Bone marrow (tissue), 2 donors: ENCODE results near the gene NSFL1C.

Experiments
- DNase-seq, 2 donors: peaks; one replicate each; lab custom pipeline; 2025; lab: John Stamatoyannopoulos, UW

NSFL1C gene

DNA sequence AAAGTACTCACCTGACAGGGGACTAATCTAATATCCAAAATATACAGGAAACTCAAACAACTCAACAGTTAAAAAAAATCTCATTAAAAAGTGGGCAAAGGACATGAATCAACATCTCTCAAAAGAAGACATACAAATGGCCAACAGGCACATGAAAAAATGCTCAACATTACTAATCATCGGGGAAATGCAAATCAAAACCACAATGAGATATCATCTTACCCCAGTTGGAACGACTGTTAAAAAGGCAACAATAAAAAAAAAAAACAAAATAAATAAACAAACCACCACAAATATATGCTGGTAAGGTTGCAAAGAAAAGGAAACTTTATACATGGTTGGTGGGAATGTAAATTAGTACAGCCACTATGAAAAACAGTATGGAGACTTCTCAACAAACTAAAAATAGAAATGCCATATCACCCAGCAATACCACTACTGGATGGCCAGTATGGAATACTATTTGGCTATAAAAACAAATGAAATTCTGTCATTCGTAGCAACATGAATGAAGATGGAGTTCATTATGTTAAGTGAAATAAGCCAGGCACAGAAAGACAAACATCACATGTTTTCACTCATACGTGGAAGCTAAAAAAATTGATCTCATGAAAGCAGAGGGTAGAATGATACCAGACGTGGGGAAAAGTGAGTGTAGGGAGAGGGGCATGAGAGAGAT, 17.9 kb upstream of the NSFL1C start:
- no peak for DNase-seq

GRCh38 chr20:1479831-1480595, 13.4 kb upstream of the NSFL1C start:
- DNase-seq = no peak

GRCh38 chr20:1478566-1478965, 11.9 kb upstream of the NSFL1C start:
- DNase-seq = no peak

DNA sequence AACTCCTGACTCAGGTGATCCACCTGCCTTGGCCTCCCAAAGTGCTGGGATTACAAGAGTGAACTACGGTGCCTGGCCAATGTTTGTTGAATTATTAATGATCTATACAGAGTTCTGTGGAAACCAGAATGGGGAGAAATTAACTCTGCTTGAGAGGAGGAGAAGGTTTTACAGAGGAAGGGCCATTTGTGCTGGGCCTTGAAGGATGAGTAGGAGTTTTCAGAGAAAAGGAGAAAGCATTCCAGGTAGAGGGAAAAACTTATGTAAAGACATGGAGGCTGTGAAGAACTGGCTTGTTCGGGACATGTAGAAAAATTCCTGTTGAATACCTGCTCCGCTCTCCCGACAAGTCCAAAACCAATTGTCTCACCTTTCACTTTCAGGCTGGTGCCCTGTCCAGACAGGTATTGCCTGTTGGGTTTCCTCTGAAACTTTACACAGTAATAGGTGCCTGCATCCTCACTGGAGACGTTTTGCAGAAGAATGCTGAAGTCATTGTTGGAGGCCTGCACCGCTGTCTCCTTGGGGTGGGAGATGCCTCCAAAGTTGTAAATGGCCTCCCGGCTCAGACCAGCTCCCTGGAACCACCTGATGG, 11.3 kb upstream of the NSFL1C start:
- DNase-seq = no peak

GRCh38 chr20:1474817-1475603, 8.4 kb upstream of the NSFL1C start:
- no peak for DNase-seq

DNA sequence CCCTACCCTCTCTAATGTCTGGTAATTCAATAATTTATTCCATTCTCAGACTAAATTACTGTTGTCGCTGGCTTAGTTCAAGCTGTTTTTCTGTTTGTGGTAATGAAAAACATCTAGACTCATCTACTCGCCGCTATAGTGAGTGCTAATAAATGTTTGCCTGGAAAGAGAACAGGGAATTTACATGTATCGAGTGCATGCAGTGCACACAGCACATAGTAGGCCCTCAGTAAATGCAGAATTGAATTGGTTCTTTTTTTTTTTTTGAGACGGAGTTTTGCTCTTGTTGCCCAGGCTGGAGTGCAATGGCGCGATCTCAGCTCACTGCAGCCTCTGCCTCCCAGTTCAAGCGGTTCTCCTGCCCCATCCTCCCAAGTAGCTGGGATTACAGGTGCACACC, 7.7 kb upstream of the NSFL1C start:
- DNase-seq = no peak

GRCh38 chr20:1473246-1474220, 6.9 kb upstream of the NSFL1C start:
- DNase-seq = no peak

DNA sequence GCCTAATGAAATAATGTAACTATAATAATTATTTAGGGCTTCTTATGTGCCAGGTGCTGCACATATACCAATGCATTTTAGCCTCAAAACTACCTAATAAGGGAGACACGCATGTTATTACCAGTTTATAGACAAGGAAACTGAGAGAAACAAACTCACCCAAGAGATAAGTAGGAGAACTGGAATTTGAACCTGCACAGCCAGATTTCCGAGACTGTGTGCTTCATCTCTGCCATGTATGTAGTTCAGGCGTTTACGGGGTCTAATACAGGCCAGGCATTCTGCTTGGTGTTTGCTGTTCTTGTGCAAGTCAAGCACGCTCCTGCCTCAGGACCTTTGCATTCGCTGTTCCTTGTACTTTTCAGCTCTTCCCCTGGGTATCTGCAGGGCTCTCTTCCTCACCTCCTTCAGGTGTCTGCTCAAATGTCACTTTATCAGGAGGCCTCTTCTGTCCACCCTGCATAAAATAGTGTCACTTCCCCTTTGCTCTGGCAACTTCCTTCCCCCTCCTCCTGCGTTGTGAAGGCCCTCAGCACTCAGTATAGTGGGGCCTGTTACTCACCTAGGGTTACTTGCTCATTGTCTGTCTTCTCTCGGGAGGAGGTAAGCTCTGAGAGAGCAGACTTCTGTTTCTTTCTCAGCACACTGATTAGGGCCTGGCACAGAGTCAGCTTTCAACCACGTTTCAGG, 6.1 kb upstream of the NSFL1C start:
- peak in 1 of 2 donors; percentile 65 for DNase-seq

- DNase-seq = no peak
Measured at GRCh38 chr20:1471242-1471641, 4.6 kb upstream of the NSFL1C start.

DNA sequence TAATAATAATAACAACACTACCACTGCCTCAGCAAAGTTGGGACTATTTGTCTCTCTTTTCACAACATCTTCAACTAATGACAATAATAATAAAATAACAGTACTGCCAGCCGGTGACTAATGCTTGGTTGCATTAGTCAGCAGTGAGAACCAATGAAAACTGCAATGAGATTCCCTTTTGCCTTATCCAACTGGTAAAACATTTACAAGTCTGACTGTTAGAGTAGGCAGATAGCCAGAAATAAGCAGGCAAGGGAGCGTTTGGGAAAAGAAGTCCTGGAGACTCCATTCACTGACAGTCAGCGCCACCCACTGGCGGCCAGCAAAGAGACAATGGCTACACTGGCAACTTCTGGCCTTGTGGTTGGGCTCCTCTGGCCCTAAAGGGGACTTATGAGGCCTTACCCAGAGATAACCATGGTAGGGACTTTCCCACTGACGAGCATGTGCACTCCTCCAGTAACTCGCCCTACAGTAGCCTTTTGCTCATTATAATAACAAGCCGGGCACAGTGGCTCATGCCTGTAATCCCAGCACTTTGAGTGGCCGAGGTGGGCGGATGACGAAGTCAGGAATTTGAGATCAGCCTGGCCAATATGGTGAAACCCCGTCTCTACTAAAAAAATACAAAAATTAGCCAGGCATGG, 3.4 kb upstream of the NSFL1C start:
- DNase-seq = no peak

DNA sequence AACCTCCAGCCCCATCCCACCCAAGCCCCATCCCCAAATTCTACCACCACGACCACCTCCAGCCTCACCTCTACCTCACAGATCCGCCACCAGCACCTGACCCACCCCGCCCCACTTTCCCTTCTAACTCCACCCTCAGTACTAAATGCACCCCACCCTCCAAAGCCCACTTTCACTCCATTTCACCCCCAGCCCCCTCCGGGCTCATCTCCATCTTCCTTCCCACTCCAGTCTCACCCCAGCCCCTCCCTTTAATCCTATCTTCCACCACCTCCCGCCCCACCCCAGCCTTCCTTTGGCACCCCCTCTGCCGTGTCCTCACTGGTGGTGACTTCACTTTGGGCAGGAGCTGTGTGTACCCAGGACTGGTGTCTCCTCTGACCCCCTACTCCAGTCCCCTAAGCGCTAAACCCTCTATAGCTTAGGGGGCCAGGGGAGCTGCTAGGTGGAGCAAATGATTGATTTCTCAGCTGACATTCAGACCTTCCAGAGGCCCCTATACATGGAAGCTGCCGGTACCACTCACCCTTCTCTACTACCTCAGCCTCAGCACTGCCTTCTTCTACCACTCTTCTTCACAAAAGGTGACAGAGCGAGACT, 2.8 kb upstream of the NSFL1C start:
- DNase-seq = no peak

DNA sequence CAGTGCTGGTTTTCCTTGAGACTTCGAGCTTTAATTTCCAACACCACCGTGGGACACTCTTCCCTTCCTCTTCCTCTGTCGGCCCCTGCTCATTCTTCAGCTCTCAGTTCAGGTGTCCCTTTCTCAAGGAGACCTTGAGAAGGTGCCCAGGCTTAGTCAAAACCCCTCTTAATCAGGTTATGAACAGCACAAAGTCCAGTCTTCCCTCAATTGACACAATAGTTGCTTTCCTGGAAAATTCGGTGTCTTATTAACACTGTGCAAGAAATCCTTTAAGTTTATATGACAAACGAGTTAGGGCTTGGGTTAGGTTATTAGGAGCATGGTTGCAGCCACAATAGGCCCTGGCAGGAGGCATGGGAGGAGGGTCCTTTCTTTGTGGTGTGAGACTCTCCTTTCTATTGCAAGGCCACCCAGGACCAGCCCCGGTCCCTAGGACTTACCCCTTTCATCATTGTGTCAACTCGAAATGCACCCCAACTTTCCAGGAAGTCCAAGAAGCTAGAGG, 1.5 kb upstream of the NSFL1C start:
- DNase-seq = no peak

GRCh38 chr20:1467355-1468116, 887 bp upstream of the NSFL1C start:
- DNase-seq = peak; percentile 52 to 98

- DNase-seq = no peak
Measured at GRCh38 chr20:1467082-1467354, 369 bp upstream of the NSFL1C start.

- DNase-seq = no peak
Measured at GRCh38 chr20:1465470-1466210, 1.0 kb downstream of the NSFL1C start.

- DNase-seq = no peak
Measured at GRCh38 chr20:1463971-1464570, 2.6 kb downstream of the NSFL1C start.

GRCh38 chr20:1462834-1463233, 3.8 kb downstream of the NSFL1C start:
- no peak for DNase-seq

- DNase-seq = no peak
Measured at GRCh38 chr20:1462001-1462400, 4.6 kb downstream of the NSFL1C start.
